H9 (cell line): ENCODE data around the gene NVL. TPM values are rescaled to one million over a fixed set of nuclear protein-coding genes. Genes with fewer than 3 reads are reported as not detected.
A peak's percentile ranks its signal among the peaks of the same experiment; 100 is the strongest.

Experiments used
- DNase-seq: peaks from one replicate; pipeline ENCODE4 v3.0.0-alpha.2; 2017
- H2AFZ ChIP-seq: one replicate; pipeline ENCODE4 v1.6.1; 2013; ENCODE audit warnings: mild to moderate bottlenecking, low read length, control low read depth, moderate library complexity
- H2AK5ac ChIP-seq: 2 replicates; pipeline ENCODE4 v1.6.1; 2013; ENCODE audit warnings: low read length, control low read depth, mixed read lengths; ENCODE audit not compliant: insufficient read length
- H2BK120ac ChIP-seq: one replicate; pipeline ENCODE4 v1.6.1; 2013; ENCODE audit warnings: low read depth, mild to moderate bottlenecking, low read length, control low read depth, inconsistent platforms; ENCODE audit not compliant: poor library complexity, severe bottlenecking
- H2BK12ac ChIP-seq: 2 replicates; pipeline ENCODE4 v1.6.1; 2013; ENCODE audit warnings: low read length, control low read depth, mixed read lengths, low read depth; ENCODE audit not compliant: insufficient read length
- H2BK15ac ChIP-seq: 2 replicates; pipeline ENCODE4 v1.6.1; 2013; ENCODE audit warnings: low read depth, low read length, control low read depth
- H2BK20ac ChIP-seq: one replicate; pipeline ENCODE4 v1.6.1; 2013; ENCODE audit warnings: low read depth, mild to moderate bottlenecking, low read length, control low read depth, inconsistent platforms; ENCODE audit not compliant: poor library complexity, severe bottlenecking
- H2BK5ac ChIP-seq: 2 replicates; pipeline ENCODE4 v1.6.1; 2013; ENCODE audit warnings: low read length, control low read depth, mixed read lengths; ENCODE audit not compliant: insufficient read length
- H3K14ac ChIP-seq: 2 replicates; pipeline ENCODE4 v1.6.1; 2013; ENCODE audit warnings: low read length, control low read depth; ENCODE audit not compliant: insufficient read depth
- H3K18ac ChIP-seq: 2 replicates; pipeline ENCODE4 v1.6.1; 2013; ENCODE audit warnings: low read depth, mild to moderate bottlenecking, mixed read lengths, low read length, control low read depth; ENCODE audit not compliant: insufficient read length
- H3K23ac ChIP-seq: 2 replicates; pipeline ENCODE4 v1.6.1; 2013; ENCODE audit warnings: low read length, control low read depth, mixed read lengths, low read depth; ENCODE audit not compliant: insufficient read length
- H3K23me2 ChIP-seq: 2 replicates; pipeline ENCODE4 v1.6.1; 2013; ENCODE audit warnings: low read depth, mild to moderate bottlenecking, mixed read lengths, low read length, control low read depth; ENCODE audit not compliant: insufficient read length, poor library complexity, severe bottlenecking
- H3K27ac ChIP-seq: 2 replicates; pipeline ENCODE4 v1.5.1; 2013; ENCODE audit warnings: low read length, control low read depth, mixed read lengths, low read depth; ENCODE audit not compliant: insufficient read length
- H3K27me3 ChIP-seq: 2 replicates; pipeline ENCODE4 v1.6.1; 2013; ENCODE audit warnings: low read length, control low read depth, inconsistent platforms; ENCODE audit not compliant: insufficient read depth
- H3K4ac ChIP-seq: 2 replicates; pipeline ENCODE4 v1.6.1; 2013; ENCODE audit warnings: low read depth, mild to moderate bottlenecking, control low read depth, inconsistent platforms, low read length, moderate library complexity
- H3K4me1 ChIP-seq: 2 replicates; pipeline ENCODE4 v1.6.1; 2013; ENCODE audit warnings: low read length, control low read depth, inconsistent platforms; ENCODE audit not compliant: insufficient read depth
- H3K4me2 ChIP-seq: 2 replicates; pipeline ENCODE4 v1.6.1; 2013; ENCODE audit warnings: low read length, control low read depth, mixed read lengths; ENCODE audit not compliant: insufficient read length, insufficient read depth
- H3K56ac ChIP-seq: 2 replicates; pipeline ENCODE4 v1.6.1; 2013; ENCODE audit warnings: low read depth, mild to moderate bottlenecking, mixed read lengths, low read length, control low read depth; ENCODE audit not compliant: insufficient read length
- H3K79me1 ChIP-seq: 2 replicates; pipeline ENCODE4 v1.6.1; 2013; ENCODE audit warnings: low read depth, mild to moderate bottlenecking, moderate library complexity, low read length, control low read depth, inconsistent platforms; ENCODE audit not compliant: insufficient read depth, poor library complexity, severe bottlenecking
- H3K79me2 ChIP-seq: 2 replicates; pipeline ENCODE4 v1.6.1; 2013; ENCODE audit warnings: low read length, control low read depth, inconsistent platforms; ENCODE audit not compliant: insufficient read depth
- H3K9ac ChIP-seq: 2 replicates; pipeline ENCODE4 v1.6.1; 2013; ENCODE audit warnings: low read length, control low read depth, mixed read lengths; ENCODE audit not compliant: insufficient read length; ENCODE audit errors: extremely low read depth
- H3K9me3 ChIP-seq: one replicate; pipeline ENCODE4 v1.6.1; 2013; ENCODE audit warnings: low read depth, low read length, inconsistent platforms; ENCODE audit not compliant: control insufficient read depth
- H3T11ph ChIP-seq: one replicate; pipeline ENCODE4 v1.6.1; 2013; ENCODE audit warnings: mild to moderate bottlenecking, low read length, control low read depth, inconsistent platforms
- H4K20me1 ChIP-seq: one replicate; pipeline ENCODE4 v1.6.1; 2013; ENCODE audit not compliant: control insufficient read depth, insufficient read length, insufficient read depth
- H4K5ac ChIP-seq: 2 replicates; pipeline ENCODE4 v1.6.1; 2013; ENCODE audit warnings: low read depth, mild to moderate bottlenecking, mixed read lengths, low read length, control low read depth; ENCODE audit not compliant: insufficient read length
- H4K8ac ChIP-seq: replicated peaks from 2 replicates; pipeline ENCODE4 v1.6.1; 2013; ENCODE audit warnings: low read length, control low read depth, mixed read lengths, low read depth; ENCODE audit not compliant: insufficient read length
- H4K91ac ChIP-seq: 2 replicates; pipeline ENCODE4 v1.6.1; 2013; ENCODE audit warnings: low read depth, mild to moderate bottlenecking, moderate library complexity, mixed read lengths, low read length, control low read depth; ENCODE audit not compliant: insufficient read length
- H3K27ac Mint-ChIP-seq, 3 experiments: 2 replicates in 2 of 3; 3 replicates in 1 of 3; pipeline ENCODE4 v1.8.0; 2020 to 2021; ENCODE audit warnings: mixed read lengths in 3 of 3, mild to moderate bottlenecking in 1 of 3, moderate library complexity in 1 of 3
- H3K27me3 Mint-ChIP-seq: 2 replicates; pipeline ENCODE4 v1.8.0; 2021; ENCODE audit warnings: low read depth, mild to moderate bottlenecking, moderate library complexity, mixed read lengths
- H3K36me3 Mint-ChIP-seq, 3 experiments: 2 replicates in 2 of 3; 3 replicates in 1 of 3; pipeline ENCODE4 v1.8.0; 2020 to 2021; ENCODE audit warnings: low read depth in 3 of 3, mixed read lengths in 3 of 3; ENCODE audit not compliant: insufficient read depth in 1 of 3
- H3K4me1 Mint-ChIP-seq, 2 experiments: 2 replicates each; pipeline ENCODE4 v1.8.0; 2020; ENCODE audit warnings: mixed read lengths in 2 of 2
- H3K4me3 Mint-ChIP-seq, 2 experiments: 2 replicates in 1 of 2; 3 replicates in 1 of 2; pipeline ENCODE4 v1.8.0; 2020 to 2021; ENCODE audit warnings: mild to moderate bottlenecking in 2 of 2, mixed read lengths in 2 of 2, moderate library complexity in 1 of 2
- H3K9me3 Mint-ChIP-seq, 2 experiments: 2 replicates in 1 of 2; 3 replicates in 1 of 2; pipeline ENCODE4 v1.8.0; 2020; ENCODE audit warnings: mild to moderate bottlenecking in 2 of 2, mixed read lengths in 2 of 2, moderate library complexity in 1 of 2
- WGBS: extraction: QIAGEN DNeasy Blood & Tissue Kit; methylation state at CpG from one replicate; pipeline ENCODE4 v1.1.7; 2013; ENCODE audit warnings: missing lambda C conversion rate, low lambda C conversion rate, mixed read lengths; ENCODE audit not compliant: insufficient read length; ENCODE audit errors: extremely low coverage; 5-methylcytosine and 5-hydroxymethylcytosine counted together
- total RNA-seq: library from RNA; stranded (reverse); gene quantifications from 2 replicates; pipeline ENCODE4 v1.2.1, GENCODE V29; 2021
- TF ChIP-seq, protein P1 (sequence below): fragments of 200-600 bp; sonication (generic); conservative IDR thresholded peaks from 3 replicates; pipeline ENCODE4 v1.8.0; 2021; ENCODE audit warnings: antibody characterized with exemption, mild to moderate bottlenecking

NVL gene
- total RNA-seq, 1 experiment from 2014 or later: 66.9 TPM

DNA sequence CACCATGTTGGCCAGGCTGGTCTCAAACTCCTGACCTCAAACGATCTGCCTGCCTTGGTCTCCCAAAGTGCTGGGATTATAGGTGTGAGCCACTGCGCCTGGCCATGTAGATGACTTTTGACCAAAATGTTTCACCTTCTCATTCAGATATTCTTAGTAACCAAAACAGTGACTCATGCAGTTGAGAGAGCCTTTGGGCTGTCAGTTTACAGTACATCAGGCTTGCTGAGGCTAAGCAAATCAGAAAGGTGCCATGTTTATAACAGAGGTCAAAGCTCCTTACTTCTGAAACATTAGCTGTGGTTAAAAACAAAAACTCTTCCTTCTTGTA lies 47.7 kb upstream of the NVL start:
- Histone ChIP-seq H3K79me2 (no peaks in the 10 kb centered on the region; the same call in 1 of the 2 replicates), H3K23ac (no peak overlapping the region), H2BK12ac (no peak overlapping the region), H2BK5ac (no peak overlapping the region), H4K8ac (no peak overlapping the region), H3K9me3 (no peaks in the 10 kb centered on the region), H3K9ac (no peak overlapping the region), H3K4ac (no peak overlapping the region), H3K23me2 (no peaks in the 10 kb centered on the region), H2AFZ (no peak overlapping the region), H3K4me2 (no peak overlapping the region), H3K14ac (no peak overlapping the region), H3K18ac (no peak overlapping the region), H3K4me1 (no peaks in the 10 kb centered on the region), H2BK120ac (no peak overlapping the region), H3K27ac (no peak overlapping the region), H2BK20ac (no peak overlapping the region), H4K91ac (no peak overlapping the region), H3K79me1 (no peaks in the 10 kb centered on the region), H4K5ac (no peak overlapping the region), H3T11ph (no peak overlapping the region), H2BK15ac (no peak overlapping the region), H2AK5ac (no peak overlapping the region), H4K20me1 (no peaks in the 10 kb centered on the region), H3K56ac (no peak overlapping the region), H3K27me3 (no peaks in the 10 kb centered on the region)
- Mint-ChIP-seq H3K27ac (peak overlapping the region in 1 of 3 experiments; percentile 83; a peak in 2 of 7 replicates), H3K36me3 (peaks cover 23 to 55% (median 54%) of the 10 kb centered on the region in 3 experiments), H3K4me1 (peaks cover 0 to 4% of the 10 kb centered on the region in 2 experiments; a peak in 1 of 4 replicates), H3K9me3 (no peaks in the 10 kb centered on the region), H3K4me3 (no peak overlapping the region), H3K27me3 (no peaks in the 10 kb centered on the region)
- no peak for DNase-seq
- WGBS: no CpG with 5 or more reads among the region's 2 CpGs
- TF ChIP-seq, protein P1, sequence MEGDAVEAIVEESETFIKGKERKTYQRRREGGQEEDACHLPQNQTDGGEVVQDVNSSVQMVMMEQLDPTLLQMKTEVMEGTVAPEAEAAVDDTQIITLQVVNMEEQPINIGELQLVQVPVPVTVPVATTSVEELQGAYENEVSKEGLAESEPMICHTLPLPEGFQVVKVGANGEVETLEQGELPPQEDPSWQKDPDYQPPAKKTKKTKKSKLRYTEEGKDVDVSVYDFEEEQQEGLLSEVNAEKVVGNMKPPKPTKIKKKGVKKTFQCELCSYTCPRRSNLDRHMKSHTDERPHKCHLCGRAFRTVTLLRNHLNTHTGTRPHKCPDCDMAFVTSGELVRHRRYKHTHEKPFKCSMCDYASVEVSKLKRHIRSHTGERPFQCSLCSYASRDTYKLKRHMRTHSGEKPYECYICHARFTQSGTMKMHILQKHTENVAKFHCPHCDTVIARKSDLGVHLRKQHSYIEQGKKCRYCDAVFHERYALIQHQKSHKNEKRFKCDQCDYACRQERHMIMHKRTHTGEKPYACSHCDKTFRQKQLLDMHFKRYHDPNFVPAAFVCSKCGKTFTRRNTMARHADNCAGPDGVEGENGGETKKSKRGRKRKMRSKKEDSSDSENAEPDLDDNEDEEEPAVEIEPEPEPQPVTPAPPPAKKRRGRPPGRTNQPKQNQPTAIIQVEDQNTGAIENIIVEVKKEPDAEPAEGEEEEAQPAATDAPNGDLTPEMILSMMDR: no peak
